HG03565 (cell line): Measurements from ENCODE around the gene UBA3.

Experiments
- ATAC-seq: cut with Tn5 transposase; IDR thresholded peaks from one replicate; pipeline ENCODE4 v1.9.1; 2021; ENCODE audit warnings: mild to moderate bottlenecking, moderate library complexity; ENCODE audit not compliant: unreplicated experiment

The UBA3 gene

DNA sequence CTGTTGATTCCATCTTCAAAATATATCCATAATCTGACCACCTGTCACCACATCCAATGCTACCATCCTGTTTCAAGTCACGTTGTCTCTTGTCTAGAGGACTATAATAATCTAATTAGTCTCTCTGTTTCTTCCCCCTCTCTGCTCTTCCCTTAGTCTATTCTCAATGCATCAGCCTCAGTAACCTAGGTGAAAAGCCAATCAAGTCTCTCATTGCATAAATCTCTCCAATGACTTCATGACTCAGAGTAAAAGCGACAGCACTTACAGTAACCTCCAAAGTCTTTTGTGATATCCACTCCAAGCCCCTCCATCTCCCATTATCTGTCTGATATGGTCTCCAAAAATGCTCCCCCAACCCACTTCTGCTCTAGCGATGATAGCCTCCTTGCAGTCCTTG is 7.2 kb downstream of the UBA3 start:
- ATAC-seq, result no peak

DNA sequence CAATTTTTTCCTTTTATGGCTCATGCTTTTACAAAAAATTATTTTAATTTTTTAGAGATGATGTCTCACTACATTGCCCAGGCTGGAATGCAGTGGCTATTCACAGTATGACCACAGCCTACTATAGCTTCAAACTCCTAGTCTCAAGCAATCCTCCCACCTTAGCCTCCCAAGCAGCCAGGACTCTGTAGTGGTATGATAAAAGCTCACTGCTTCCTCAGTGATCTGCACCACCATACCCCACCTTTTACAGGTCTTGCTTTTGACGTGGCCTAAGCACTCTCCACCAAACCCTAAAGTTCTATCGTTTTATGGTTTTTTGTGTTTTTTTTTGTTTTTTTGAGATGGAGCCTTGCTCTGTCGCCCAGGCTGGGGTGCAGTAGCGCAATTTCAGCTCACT is 14.0 kb downstream of the UBA3 start:
- ATAC-seq, result no peak

DNA sequence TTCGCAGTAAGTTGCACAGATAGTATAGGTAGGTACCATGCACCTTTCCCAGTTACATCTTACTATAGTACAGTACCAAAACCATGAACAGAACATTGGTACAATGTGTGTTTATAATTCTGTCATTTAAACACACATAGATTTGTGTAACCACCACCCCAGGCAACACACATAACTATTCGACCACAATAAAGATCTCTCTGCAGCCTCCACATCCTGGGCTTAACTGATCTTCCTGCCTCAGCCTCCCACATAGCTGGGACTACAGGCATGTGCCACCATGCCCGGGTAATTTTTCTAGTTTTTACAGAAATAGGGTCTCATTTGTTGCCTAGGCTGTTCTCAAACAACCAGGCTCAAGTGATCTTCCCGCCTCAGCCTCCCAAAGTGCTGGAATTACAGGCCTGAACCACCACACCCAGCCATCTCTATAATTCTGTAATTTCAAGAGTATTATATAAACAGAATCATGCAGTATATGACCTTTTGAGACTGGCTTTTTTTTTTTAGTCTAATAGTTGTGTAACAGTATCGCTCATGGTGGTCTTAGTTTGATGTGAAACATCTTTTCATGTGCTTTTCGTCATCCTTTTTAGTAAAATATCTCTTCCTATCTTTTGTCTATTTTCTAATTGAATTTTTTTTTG is 14.7 kb downstream of the UBA3 start:
- no peak for ATAC-seq

DNA sequence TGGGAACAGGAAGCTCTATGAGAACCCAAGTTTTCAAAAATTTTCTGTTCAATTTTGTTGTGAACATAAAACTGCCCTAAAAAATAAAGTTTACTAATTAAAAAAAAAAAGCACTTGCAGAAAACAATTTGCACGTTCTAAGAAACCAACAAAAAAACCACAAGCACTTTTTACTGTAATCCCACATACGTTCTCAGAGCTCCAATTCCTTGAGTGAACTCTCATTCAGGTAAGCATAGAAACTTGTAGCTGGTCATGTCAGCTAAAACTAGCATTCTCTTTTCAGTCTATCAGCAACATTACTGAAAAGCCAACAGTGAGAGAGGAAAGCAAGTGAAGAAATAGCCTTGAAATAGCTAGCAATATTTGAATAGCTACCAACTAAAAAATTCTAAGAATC is 16.5 kb downstream of the UBA3 start:
- no peak for ATAC-seq

DNA sequence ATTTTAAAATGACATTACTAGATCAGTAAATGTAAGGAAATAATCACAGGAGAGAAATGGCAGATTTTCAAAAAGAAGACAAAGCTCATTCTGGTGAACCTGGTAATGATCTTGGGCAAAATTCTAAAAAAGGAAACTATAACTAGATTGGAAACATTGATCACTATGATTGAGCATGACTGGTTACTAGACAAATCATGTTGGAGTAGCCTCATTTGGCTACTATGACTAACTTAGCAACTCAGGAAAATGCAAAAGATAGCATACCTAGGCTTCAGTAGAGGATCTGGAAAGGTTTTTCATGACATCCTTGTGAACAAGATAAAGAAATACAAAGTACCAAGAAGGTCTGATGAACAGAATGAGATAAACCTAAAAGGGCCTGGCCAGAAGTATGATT is 20.5 kb downstream of the UBA3 start:
- no peak for ATAC-seq

DNA sequence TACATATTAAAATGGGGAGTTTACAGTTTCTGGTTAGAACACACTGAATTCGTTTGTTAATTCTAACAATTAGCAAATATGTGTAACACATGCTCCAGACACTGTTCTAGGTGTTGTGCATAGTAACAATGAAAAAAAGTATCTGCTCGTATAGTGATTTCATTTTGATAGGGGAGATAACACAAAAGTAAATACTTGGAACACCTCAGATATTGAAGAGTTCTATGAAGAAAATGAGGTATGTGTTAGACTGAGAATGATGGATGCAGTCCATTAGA is 21.3 kb downstream of the UBA3 start:
- peak; percentile 4 for ATAC-seq

DNA sequence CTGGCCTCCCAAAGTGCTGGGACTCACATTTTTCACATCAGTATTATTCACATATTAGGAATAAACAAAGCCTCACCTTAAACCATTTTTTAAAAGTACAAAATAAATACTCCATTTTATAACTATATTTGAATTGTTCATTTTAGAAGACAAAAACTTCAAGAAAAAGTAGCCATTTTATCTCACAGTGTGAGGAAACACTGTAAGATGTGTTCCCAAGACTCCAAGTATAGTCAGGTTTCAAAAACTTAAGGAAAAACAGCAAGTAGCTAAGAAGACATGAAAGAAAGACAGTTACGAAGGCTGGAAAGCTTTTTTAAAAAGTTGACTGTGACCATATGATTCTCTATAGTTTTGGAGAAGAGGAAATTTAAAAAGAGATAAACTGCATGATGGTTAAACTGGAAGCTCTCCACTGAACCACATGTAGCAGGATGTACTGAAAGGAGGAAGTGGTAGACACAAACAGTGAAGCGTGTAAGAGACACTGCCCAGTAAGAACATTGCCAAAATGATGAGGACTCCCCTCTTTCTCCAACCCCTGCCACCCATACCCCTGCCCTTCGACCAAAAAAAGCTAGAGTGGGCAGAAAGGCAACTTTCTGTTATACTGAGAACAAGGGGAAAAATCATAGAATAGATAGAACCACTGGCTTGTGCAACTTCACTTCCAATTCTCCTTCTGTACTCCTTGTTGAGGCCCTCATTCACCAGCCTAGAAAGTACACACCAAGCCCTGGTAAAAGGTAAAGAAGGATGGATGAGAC is 21.8 kb downstream of the UBA3 start:
- ATAC-seq, result peak; percentile 97

DNA sequence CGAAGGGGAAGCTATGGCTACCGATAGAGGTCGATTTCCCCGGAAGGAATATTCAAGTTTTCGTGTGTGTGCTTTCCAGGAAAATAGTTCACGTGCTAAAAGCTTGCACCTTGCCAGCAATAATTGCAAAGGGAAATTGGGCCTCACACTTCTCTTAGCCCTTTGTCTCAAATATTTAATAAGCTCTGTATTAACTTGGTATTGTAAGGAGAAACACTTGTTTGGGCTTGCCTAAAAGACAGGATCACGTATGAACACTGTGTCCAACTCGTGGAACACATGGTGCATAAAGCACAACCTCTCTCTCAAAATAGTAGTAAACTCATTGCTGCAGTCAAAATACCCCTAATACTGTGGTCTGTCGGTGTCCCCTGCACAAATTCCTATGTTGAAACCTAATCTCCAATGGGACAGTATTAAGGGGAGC is 27.7 kb downstream of the UBA3 start:
- ATAC-seq, result peak; percentile 0

DNA sequence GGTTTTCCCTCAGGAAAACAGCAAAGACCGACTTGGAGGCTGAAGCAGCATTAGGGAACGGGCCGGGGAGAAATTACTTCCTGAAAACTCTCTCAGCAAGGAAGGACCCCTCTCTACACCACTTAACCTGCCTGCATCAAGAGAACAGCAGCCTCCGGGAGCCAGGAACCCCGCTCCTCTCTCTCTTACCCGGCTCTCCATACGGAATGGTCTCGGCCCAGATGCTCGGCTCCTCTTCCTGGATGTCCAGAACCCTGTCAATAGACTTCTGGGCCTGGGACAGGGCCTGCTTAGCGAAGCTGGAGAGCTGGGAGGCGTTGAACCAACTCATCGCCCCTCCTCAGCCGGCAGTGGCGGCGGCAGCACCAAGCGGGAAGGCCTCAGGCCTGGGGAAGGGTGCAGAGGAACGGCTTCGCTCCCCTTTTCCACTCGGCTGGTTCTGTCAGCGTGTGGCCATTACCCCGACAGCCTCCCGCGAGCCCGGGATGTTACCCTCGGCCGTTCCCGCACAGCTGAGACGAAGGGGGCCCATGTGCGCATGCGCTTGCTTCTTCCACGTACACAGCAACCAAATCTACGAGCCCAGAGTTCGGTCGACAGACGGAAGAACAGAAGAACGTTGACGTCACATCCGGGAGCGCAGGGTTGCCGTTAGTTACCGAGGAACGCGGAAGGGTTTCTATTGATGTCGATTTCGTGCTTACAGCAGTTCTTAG is 28.3 kb downstream of the UBA3 start, which contains the start of gene TMF1:
Gene TMF1, minus strand, starts transcription at position 578 of the 716 bp plus-strand sequence. Its CDS starts 247 bp downstream, at position 331.
- peak; percentile 96 for ATAC-seq

DNA sequence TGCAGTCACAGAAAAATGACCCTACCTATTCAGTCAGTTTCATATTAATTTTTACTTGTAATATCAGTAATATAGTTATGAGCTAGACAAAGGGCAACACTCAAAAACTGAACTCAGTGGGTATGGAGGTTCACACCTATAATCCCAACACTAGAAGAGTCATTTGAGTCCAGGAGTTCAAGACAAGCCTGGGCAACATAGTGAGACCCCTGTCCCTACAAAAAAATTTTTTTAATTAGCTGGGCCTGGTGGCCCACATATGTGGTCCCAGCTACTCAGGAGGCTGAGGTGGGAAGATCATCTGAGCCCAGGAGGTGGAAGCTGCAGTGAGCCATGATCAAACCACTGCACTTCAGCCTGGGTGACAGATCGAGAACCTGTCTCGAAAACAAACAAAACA is 31.2 kb downstream of the UBA3 start:
- ATAC-seq, result no peak

DNA sequence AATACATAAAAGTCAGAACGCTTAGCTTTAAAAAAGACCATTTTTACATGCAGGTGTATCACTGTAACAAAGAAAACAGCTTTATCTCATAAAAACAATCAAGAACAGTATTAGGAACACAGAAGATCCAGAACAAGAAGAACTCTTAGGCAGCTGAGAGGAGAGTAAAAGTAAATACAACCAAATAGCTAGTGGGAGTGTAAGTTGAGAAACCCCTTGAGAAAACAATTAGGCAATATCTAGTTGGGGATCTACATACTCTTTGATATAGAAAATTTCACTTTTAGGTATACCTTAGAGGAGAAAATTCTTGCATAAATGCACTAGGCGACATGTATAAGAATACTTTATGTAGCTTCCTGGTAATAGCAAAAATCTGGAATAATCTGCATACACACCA is 35.6 kb downstream of the UBA3 start:
- ATAC-seq, result no peak

DNA sequence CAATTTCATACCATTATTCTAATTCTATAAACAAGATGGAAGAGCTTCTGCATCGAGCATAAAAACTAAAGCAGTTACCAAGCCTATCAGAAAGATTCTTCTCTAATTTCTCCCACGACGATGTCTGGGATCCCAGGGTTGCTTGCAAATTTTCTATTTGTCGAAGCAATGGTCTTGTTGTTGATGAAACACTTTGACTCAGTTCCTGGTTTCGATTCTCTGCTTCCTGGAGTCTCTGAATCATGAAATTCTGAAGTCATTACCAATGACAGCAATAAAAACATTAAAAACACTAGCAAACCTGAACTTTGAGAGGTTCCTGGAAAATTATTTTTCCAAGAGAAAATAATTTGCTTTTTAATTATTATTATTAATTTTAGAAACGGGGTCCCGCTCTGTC is 46.7 kb downstream of the UBA3 start:
- no peak for ATAC-seq

DNA sequence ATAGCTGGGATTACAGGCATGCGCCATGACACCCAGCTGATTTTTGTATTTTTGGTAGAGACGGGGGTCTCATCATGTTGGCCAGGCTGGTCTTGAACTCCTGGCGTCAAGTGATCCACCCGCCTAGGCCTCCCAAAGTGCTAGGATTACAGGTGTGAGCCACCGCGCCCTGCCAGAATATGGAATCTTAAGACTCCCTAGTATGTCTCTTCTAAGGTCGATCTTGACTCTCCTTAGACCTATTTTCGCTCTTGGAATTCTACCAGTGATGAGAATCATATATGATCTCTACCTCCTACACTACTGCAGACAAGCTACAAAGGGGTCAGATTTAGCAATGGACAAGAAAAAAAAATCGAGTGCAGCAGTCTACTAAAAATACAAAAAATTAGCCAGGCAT is 47.4 kb downstream of the UBA3 start:
- no peak for ATAC-seq

DNA sequence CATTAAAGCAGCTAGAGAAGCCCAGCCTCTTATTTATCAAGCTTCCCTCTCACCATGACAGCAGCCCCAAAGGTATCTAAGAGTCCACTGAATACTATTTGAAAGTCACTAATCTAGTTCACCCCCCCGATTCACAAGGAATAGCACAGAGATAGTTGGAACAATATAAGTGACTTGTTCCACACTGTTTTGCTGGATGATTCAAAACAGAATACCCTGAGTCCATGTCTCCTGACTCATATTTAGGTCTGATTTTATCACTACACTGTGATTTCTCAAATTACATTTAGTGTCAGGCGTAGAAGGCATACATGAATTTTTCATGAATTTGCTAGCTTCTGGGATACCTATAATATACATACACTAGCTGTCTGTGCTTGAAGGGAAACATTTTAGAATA is 48.0 kb downstream of the UBA3 start:
- no peak for ATAC-seq

DNA sequence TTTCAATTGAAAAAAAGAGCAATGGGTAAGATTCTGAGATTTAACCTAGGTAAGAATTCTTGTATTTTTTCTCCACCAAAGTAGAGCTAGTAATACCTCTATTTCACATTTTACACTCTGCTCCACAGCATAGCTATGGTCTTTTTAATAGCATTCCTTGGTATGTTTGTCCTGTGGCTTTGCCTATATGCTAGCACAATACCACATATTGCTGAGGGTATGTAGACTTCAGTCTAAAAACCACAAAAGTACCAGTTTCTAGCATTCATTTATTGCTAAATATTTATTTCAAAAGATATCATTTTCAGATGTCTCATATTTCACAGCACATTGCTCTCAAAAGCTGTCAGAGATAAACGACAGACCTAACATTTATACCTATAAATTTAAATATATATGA is 48.5 kb downstream of the UBA3 start:
- no peak for ATAC-seq

DNA sequence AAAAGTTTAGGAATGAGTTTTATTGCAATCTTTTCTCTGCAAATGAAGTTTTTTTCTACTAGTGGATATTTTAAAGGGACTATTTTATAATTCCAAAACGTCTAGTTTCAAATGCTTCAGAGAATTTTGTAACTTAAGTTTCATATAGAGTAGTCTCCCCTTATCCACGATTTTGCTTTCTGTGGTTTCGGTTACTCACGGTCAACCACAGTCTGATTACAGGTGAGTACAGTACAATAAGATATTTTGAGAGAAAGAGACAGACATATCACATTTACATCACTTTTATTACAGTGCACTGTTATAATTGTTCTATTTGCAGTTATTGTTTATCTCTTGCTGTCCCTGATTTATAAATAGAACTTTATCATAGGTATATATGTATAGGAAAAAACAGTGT is 59.3 kb downstream of the UBA3 start:
- ATAC-seq, result no peak

DNA sequence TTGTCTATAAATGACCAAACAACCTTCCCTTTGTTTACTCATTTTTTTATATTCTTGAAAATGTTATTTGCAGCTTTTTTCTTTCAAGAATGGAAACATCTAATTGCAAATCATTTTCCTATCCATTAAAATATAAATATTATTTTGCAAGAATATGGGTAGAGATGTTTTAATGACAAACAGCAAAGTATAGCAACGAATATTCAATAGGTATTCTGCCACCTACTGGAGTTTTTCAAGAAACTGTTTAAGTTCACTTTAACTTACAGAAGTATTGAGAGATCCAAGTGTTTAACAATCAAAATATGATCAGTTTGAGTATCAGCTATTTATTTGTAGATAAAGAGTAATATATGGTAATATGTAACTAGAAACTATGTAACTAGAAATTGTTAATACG is 59.7 kb downstream of the UBA3 start:
- no peak for ATAC-seq

DNA sequence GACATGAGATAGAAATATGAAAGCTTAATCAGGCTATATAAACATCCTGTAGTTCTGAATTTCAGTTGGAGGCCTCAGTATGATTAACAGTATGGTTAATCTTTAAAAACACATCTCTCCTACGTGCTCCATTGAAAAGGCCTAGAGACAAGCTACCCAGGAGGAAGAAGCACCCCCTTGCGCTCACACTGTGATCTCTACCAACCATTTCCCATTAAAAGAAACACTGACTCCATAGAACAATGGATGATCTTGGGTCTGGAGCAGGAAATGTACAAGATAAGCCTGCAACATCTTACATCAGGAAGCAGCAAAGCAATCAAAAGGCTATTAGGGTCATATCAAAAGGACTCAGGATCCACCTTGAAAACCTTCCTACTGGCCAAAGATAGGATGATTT is 63.3 kb downstream of the UBA3 start:
- ATAC-seq, result no peak

DNA sequence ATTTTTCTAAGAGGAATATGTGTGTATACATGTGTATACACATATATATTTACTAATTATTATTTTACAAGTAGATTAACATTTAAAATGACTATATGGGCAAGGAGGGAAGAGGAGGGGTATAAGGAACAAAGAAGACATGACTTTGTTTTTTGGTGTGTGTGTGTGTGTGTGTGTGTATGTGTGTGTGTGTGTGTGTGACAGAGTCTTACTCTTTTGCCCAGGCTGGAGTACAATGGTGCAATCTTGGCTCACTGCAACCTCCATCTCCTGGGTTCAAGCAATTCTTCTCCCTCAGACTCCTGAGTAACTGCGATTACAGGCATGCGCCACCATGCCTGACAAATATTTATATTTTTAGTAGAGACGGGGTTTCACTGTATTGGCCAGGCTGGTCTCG is 64.1 kb downstream of the UBA3 start:
- no peak for ATAC-seq

DNA sequence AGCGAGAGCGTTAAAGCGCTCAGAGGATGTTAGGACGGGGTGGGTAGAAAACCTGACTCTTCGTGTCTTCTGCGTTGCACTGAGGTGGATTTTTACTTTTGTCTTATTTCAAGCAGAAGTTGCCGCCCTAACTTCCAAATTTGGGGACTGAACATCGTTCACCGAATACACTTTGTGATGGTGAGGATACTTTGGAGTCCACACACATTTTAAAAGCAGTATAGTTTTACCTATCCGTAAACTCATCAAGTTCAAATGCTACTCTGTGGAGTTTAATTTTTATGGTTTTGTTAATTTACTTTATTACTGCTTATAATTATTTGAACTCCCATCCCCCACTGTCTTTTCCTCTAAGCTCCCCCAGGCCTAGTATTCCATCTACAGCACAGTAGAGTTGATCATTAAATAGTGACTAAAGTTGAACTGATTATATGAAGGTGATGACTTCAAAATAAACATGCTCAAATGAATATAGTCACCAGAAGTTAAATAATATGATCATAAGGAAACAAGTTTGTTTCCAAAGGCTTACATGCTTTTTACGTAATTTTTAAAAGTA is 66.1 kb downstream of the UBA3 start:
- ATAC-seq, result no peak

DNA sequence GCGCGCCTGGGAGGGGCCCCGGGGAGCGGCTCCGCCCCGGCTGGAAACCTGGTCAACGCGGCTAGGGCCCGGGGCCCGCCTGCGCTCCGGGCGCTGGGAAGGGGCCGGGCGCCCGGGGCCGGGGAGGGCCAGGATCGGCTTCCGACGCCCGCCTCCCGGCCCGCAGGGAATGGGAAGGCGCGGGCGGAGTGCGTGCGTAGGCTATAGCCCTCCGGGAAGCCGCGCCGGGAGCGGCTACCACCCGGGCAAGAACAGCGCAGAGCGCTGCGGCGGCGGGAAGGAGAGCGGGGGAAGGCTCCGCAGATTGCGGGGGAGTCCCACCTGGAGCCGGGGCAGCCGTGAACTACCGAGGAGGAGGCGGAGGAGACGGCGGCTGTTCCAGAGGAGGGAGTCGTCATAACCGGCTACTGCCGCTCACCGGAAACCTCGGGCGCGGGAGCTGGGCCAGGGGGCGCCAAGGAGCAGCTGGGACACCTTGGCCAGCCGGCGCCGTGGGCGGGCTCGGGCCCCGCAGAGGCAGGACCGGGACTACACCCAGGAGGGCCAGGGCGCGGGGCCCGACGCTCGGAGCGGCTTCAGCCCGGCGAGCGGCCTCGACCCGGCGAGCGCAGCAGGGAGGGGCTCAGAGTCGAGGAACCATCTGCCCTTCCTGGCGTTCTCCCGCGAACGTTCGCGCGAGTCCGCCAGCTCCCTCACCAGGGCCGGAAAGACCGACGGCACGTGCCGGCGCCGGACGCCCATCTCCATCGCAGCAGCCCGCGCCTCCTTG is 66.7 kb downstream of the UBA3 start, which contains the start of gene EOGT:
Gene EOGT, minus strand, starts transcription at position 432 of the 769 bp plus-strand sequence. CDS start 3,838 bp downstream, outside the sequence.
- ATAC-seq, result peak; percentile 51
